Activated CD8-positive, alpha-beta T cell treated with anti-CD3 and anti-CD28 coated beads, Interleukin-2, amount 10 ng/mL, durations not matched to agents 7 days and 5 days (primary cell): ENCODE results near the gene SCLY. TPM values are rescaled to one million over a fixed set of nuclear protein-coding genes. Genes with fewer than 3 reads are reported as not detected.
A peak's percentile ranks its signal among the peaks of the same experiment; 100 is the strongest.

Source experiments
- ATAC-seq: fragments of 150-1000 bp; cut with Tn5 transposase; one replicate; pipeline ENCODE4 v1.10.0; 2021; ENCODE audit warnings: moderate library complexity
- CTCF ChIA-PET: fragments of 350-600 bp; sonication (Branson Sonifier 250); formaldehyde crosslinking; loops from one replicate; lab custom pipeline; 2021; ENCODE audit warnings: antibody characterized with exemption; lab: Charles Lee
- POLR2A ChIA-PET: fragments of 350-600 bp; sonication (Branson Sonifier 250); formaldehyde crosslinking; loops from one replicate; lab custom pipeline; 2021; ENCODE audit warnings: antibody characterized with exemption; lab: Charles Lee
- DNase-seq: peaks from one replicate; pipeline ENCODE4 v3.0.0-alpha.2; 2020
- H3K27ac Mint-ChIP-seq: one replicate; pipeline ENCODE4 v1.8.0; 2021; ENCODE audit warnings: mild to moderate bottlenecking, mixed read lengths
- H3K27me3 Mint-ChIP-seq: one replicate; pipeline ENCODE4 v1.8.0; 2021; ENCODE audit warnings: low read depth, mixed read lengths
- H3K36me3 Mint-ChIP-seq: one replicate; pipeline ENCODE4 v1.8.0; 2021; ENCODE audit warnings: low read depth, mixed read lengths
- H3K4me1 Mint-ChIP-seq: one replicate; pipeline ENCODE4 v1.8.0; 2021; ENCODE audit warnings: low read depth, mixed read lengths
- H3K4me3 Mint-ChIP-seq: one replicate; pipeline ENCODE4 v1.8.0; 2021; ENCODE audit warnings: mild to moderate bottlenecking, mixed read lengths
- H3K9me3 Mint-ChIP-seq: one replicate; pipeline ENCODE4 v1.8.0; 2022; ENCODE audit warnings: mixed read lengths; ENCODE audit not compliant: insufficient read depth
- total RNA-seq, 2 experiments: library from RNA; stranded (reverse); gene quantifications; one replicate each; pipeline ENCODE4 v1.2.3, GENCODE V29; 2021

SCLY gene
- total RNA-seq, 2 experiments from 2014 or later: 34.1 to 40.4 TPM

- DNase-seq: peak; percentile 52
- H3K36me3 Mint-ChIP-seq: no peaks in the 10 kb centered on the region
- POLR2A ChIA-PET: no interaction called here
These were observed 66.6 kb downstream of the SCLY start for GRCh38 chr2:238127165-238128060.

GRCh38 chr2:238128061-238128440, 67.2 kb downstream of the SCLY start:
- H3K27ac Mint-ChIP-seq: no peak overlapping the region
- no peaks in the 10 kb centered on the region for H3K27me3 Mint-ChIP-seq
- ATAC-seq: no peak
- ChIA-PET CTCF (no interaction called here), POLR2A (no interaction called here)
- H3K9me3 Mint-ChIP-seq: no peaks in the 10 kb centered on the region
- DNase-seq: no peak
- no peaks in the 10 kb centered on the region for H3K4me1 Mint-ChIP-seq
- H3K4me3 Mint-ChIP-seq: no peak overlapping the region
- no peaks in the 10 kb centered on the region for H3K36me3 Mint-ChIP-seq

More at GRCh38 chr2:238127165-238128060, 66.6 kb downstream of the SCLY start:
- Mint-ChIP-seq H3K9me3 (no peaks in the 10 kb centered on the region), H3K4me1 (no peaks in the 10 kb centered on the region), H3K4me3 (no peak overlapping the region), H3K27ac (no peak overlapping the region), H3K27me3 (no peaks in the 10 kb centered on the region)
- peak; percentile 78 for ATAC-seq
- CTCF ChIA-PET: interaction anchor here (0.6 to 1.2 kb wide), 2 partner anchors 12 to 66 kb away, joined by 3 to 4 read pairs; no protein-coding TSS in a partner anchor

- DNase-seq (no peak), ATAC-seq (no peak)
- H3K27ac Mint-ChIP-seq: no peak overlapping the region
- no peaks in the 10 kb centered on the region for H3K36me3 Mint-ChIP-seq
- H3K9me3 Mint-ChIP-seq: no peaks in the 10 kb centered on the region
- H3K27me3 Mint-ChIP-seq: no peaks in the 10 kb centered on the region
- no peak overlapping the region for H3K4me3 Mint-ChIP-seq
- ChIA-PET CTCF (no interaction called here), POLR2A (no interaction called here)
- no peaks in the 10 kb centered on the region for H3K4me1 Mint-ChIP-seq
These were observed 67.8 kb downstream of the SCLY start for GRCh38 chr2:238128534-238129001.

- ATAC-seq (no peak), DNase-seq (no peak)
- no peaks in the 10 kb centered on the region for H3K9me3 Mint-ChIP-seq
- no peak overlapping the region for H3K4me3 Mint-ChIP-seq
- ChIA-PET POLR2A (no interaction called here), CTCF (no interaction called here)
- H3K27me3 Mint-ChIP-seq: no peaks in the 10 kb centered on the region
- no peak overlapping the region for H3K27ac Mint-ChIP-seq
- no peaks in the 10 kb centered on the region for H3K4me1 Mint-ChIP-seq
- H3K36me3 Mint-ChIP-seq: no peaks in the 10 kb centered on the region
These were observed 68.6 kb downstream of the SCLY start for GRCh38 chr2:238129166-238130010.

- H3K9me3 Mint-ChIP-seq: no peaks in the 10 kb centered on the region
- H3K4me1 Mint-ChIP-seq: no peaks in the 10 kb centered on the region
- H3K27me3 Mint-ChIP-seq: no peaks in the 10 kb centered on the region
- ChIA-PET CTCF (no interaction called here), POLR2A (no interaction called here)
- DNase-seq (no peak), ATAC-seq (no peak)
- H3K27ac Mint-ChIP-seq: no peak overlapping the region
- no peaks in the 10 kb centered on the region for H3K36me3 Mint-ChIP-seq
- no peak overlapping the region for H3K4me3 Mint-ChIP-seq
These were observed 69.4 kb downstream of the SCLY start for GRCh38 chr2:238130111-238130695.

- Mint-ChIP-seq H3K4me3 (no peak overlapping the region), H3K27me3 (no peaks in the 10 kb centered on the region), H3K9me3 (no peaks in the 10 kb centered on the region), H3K4me1 (no peaks in the 10 kb centered on the region), H3K36me3 (no peaks in the 10 kb centered on the region), H3K27ac (no peak overlapping the region)
- no peak for DNase-seq
- no peak for ATAC-seq
- ChIA-PET CTCF (no interaction called here), POLR2A (no interaction called here)
These were observed 70.2 kb downstream of the SCLY start for GRCh38 chr2:238130696-238131628.

- CTCF ChIA-PET: no interaction called here
- no peak for DNase-seq
- ATAC-seq: no peak
- POLR2A ChIA-PET: no interaction called here
- H3K9me3 Mint-ChIP-seq: no peaks in the 10 kb centered on the region
- no peaks in the 10 kb centered on the region for H3K36me3 Mint-ChIP-seq
- H3K4me3 Mint-ChIP-seq: no peak overlapping the region
- no peaks in the 10 kb centered on the region for H3K4me1 Mint-ChIP-seq
- H3K27ac Mint-ChIP-seq: no peak overlapping the region
- no peaks in the 10 kb centered on the region for H3K27me3 Mint-ChIP-seq
These were observed 71.1 kb downstream of the SCLY start for GRCh38 chr2:238131761-238132462.

- no peaks in the 10 kb centered on the region for H3K9me3 Mint-ChIP-seq
- ATAC-seq: no peak
- CTCF ChIA-PET: no interaction called here
- H3K4me1 Mint-ChIP-seq: no peaks in the 10 kb centered on the region
- no peak overlapping the region for H3K27ac Mint-ChIP-seq
- no peaks in the 10 kb centered on the region for H3K36me3 Mint-ChIP-seq
- POLR2A ChIA-PET: no interaction called here
- H3K27me3 Mint-ChIP-seq: no peaks in the 10 kb centered on the region
- H3K4me3 Mint-ChIP-seq: no peak overlapping the region
- DNase-seq: no peak
These were observed 72.0 kb downstream of the SCLY start for GRCh38 chr2:238132463-238133450.

GRCh38 chr2:238133499-238134392, 72.9 kb downstream of the SCLY start:
- Mint-ChIP-seq H3K36me3 (no peaks in the 10 kb centered on the region), H3K4me3 (no peak overlapping the region), H3K9me3 (no peaks in the 10 kb centered on the region), H3K4me1 (no peaks in the 10 kb centered on the region), H3K27me3 (no peaks in the 10 kb centered on the region), H3K27ac (no peak overlapping the region)
- DNase-seq (no peak), ATAC-seq (no peak)
- POLR2A ChIA-PET: no interaction called here
- CTCF ChIA-PET: no interaction called here
